ENCODE results near the gene ULK1.

DNA sequence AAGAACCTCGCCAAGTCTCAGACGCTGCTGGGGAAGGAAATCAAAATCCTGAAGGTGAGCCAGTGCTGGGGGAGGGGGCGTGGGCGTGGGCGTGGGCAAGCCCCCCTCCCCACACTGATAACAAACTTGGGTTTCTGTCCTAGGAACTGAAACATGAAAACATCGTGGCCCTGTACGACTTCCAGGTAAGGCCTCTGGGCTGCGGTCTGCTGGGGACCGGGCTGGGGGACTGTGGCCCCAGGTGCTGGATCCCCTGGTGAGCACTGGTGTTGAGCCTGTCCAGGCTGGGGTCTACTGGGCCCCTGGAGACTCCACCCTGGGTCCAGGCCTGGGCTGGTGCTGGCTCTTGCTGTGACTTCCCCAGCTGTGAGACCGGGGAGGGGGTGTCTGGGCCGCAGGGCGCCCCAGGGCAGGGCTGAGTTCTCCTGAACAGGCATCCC is 1.2 kb downstream of the ULK1 start:
- TF ChIP-seq, protein P1, sequence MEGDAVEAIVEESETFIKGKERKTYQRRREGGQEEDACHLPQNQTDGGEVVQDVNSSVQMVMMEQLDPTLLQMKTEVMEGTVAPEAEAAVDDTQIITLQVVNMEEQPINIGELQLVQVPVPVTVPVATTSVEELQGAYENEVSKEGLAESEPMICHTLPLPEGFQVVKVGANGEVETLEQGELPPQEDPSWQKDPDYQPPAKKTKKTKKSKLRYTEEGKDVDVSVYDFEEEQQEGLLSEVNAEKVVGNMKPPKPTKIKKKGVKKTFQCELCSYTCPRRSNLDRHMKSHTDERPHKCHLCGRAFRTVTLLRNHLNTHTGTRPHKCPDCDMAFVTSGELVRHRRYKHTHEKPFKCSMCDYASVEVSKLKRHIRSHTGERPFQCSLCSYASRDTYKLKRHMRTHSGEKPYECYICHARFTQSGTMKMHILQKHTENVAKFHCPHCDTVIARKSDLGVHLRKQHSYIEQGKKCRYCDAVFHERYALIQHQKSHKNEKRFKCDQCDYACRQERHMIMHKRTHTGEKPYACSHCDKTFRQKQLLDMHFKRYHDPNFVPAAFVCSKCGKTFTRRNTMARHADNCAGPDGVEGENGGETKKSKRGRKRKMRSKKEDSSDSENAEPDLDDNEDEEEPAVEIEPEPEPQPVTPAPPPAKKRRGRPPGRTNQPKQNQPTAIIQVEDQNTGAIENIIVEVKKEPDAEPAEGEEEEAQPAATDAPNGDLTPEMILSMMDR (tag by site-specific recombination; IDR thresholded peaks at IDR 0.05) = no peak
- TF ChIP-seq REPIN1 (tag by site-specific recombination; IDR thresholded peaks at IDR 0.05; ENCODE audit: low read depth) (no peak), MEIS1 (CRISPR knock-in tag; IDR thresholded peaks at IDR 0.05; ENCODE audit: borderline replicate concordance) (no peak), ZFP37 (tag by site-specific recombination; IDR thresholded peaks at IDR 0.05) (no peak), ZNF10 (tag by site-specific recombination; IDR thresholded peaks at IDR 0.05) (0 out of 2 replicates have a peak, but pooled peaks have one; percentile 9), ZNF658 (tag by site-specific recombination; IDR thresholded peaks at IDR 0.05) (no peak)
